MM.1S (cell line): ENCODE measurements around the gene ROR2.

ENCODE experiments used
- DNase-seq: peaks from one replicate; pipeline ENCODE4 v3.0.0-alpha.2; 2015
- H2AFZ ChIP-seq: fragments of 300-600 bp; sonication (generic); 2 replicates; pipeline ENCODE4 v1.6.0; 2016; ENCODE audit warnings: antibody characterized with exemption, low read length
- H3F3A ChIP-seq: fragments of 300-600 bp; sonication (generic); 2 replicates; pipeline ENCODE4 v1.6.1; 2016; ENCODE audit warnings: mild to moderate bottlenecking, antibody characterized with exemption, low read length, moderate library complexity, mixed read lengths; ENCODE audit not compliant: insufficient read depth
- H3K27ac ChIP-seq: fragments of 300-600 bp; sonication (generic); 2 replicates; pipeline ENCODE4 v1.5.1; 2016; ENCODE audit warnings: mild to moderate bottlenecking, low read length
- H3K27me3 ChIP-seq: fragments of 300-600 bp; sonication (generic); replicated peaks from 2 replicates; pipeline ENCODE4 v1.6.0; 2016; ENCODE audit warnings: low read length; ENCODE audit not compliant: insufficient read depth
- H3K36me3 ChIP-seq: fragments of 300-600 bp; sonication (generic); replicated peaks from 2 replicates; pipeline ENCODE4 v1.6.1; 2016; ENCODE audit warnings: mild to moderate bottlenecking, low read length, mixed read lengths; ENCODE audit not compliant: insufficient read depth
- H3K4me1 ChIP-seq: fragments of 300-600 bp; sonication (generic); 2 replicates; pipeline ENCODE4 v1.6.1; 2016; ENCODE audit warnings: low read length, mixed read lengths
- H3K4me2 ChIP-seq: fragments of 300-600 bp; sonication (generic); 2 replicates; pipeline ENCODE4 v1.6.0; 2016; ENCODE audit warnings: low read depth, low read length
- H3K4me3 ChIP-seq: fragments of 300-600 bp; sonication (generic); 2 replicates; pipeline ENCODE4 v1.5.1; 2016; ENCODE audit warnings: low read length, mixed read lengths
- H3K79me2 ChIP-seq: fragments of 300-600 bp; sonication (generic); 2 replicates; pipeline ENCODE4 v1.6.1; 2016; ENCODE audit warnings: mixed run types, low read length, mixed read lengths
- H3K9ac ChIP-seq: fragments of 300-600 bp; sonication (generic); 2 replicates; pipeline ENCODE4 v1.6.1; 2016; ENCODE audit warnings: low read length, mixed read lengths
- H3K9me2 ChIP-seq: fragments of 300-600 bp; sonication (generic); replicated peaks from 2 replicates; pipeline ENCODE4 v1.6.1; 2016; ENCODE audit warnings: mild to moderate bottlenecking, low read length, mixed read lengths; ENCODE audit not compliant: insufficient read depth
- H3K9me3 ChIP-seq: fragments of 300-600 bp; sonication (generic); replicated peaks from 2 replicates; pipeline ENCODE4 v1.6.1; 2016; ENCODE audit warnings: mild to moderate bottlenecking, low read length, mixed read lengths; ENCODE audit not compliant: insufficient read depth
- H4K20me1 ChIP-seq: fragments of 300-600 bp; sonication (generic); 2 replicates; pipeline ENCODE4 v1.6.1; 2016; ENCODE audit warnings: mild to moderate bottlenecking, low read length, moderate library complexity, mixed read lengths; ENCODE audit not compliant: insufficient read depth
- CTCF ChIP-seq: fragments of 300-600 bp; sonication (generic); IDR thresholded peaks from 2 replicates; pipeline ENCODE4 v1.5.1; 2016; ENCODE audit warnings: antibody characterized with exemption, low read length, mixed read lengths
- EZH2 ChIP-seq: fragments of 300-600 bp; sonication (generic); optimal IDR thresholded peaks from 2 replicates; pipeline ENCODE3; 2017; ENCODE audit warnings: low read depth, mild to moderate bottlenecking, antibody characterized with exemption, low read length, mixed read lengths
- EZH2phosphoT487 ChIP-seq: fragments of 300-600 bp; sonication (generic); IDR thresholded peaks from 2 replicates; pipeline ENCODE4 v1.6.1; 2018; ENCODE audit warnings: antibody characterized with exemption, low read length

ROR2 gene

GRCh38 chr9:91787931-91788330, 162.1 kb downstream of the ROR2 start:
- no peak overlapping the region for H3K4me2 ChIP-seq
- H3K27ac ChIP-seq = no peak overlapping the region
- H3K9me3 ChIP-seq = no peaks in the 10 kb centered on the region
- 0 out of 2 replicates have a peak, but pooled peaks cover 3% of the 10 kb centered on the region for H3K4me1 ChIP-seq
- no peak for DNase-seq
- H2AFZ ChIP-seq = no peak overlapping the region
- H3K9me2 ChIP-seq = no peaks in the 10 kb centered on the region
- no peaks in the 10 kb centered on the region for H4K20me1 ChIP-seq
- no peaks in the 10 kb centered on the region for H3F3A ChIP-seq
- H3K4me3 ChIP-seq = no peak overlapping the region
- H3K79me2 ChIP-seq = peaks cover 14% of the 10 kb centered on the region; the same call in 1 of the 2 replicates
- H3K36me3 ChIP-seq = no peaks in the 10 kb centered on the region
- H3K27me3 ChIP-seq = no peaks in the 10 kb centered on the region
- no peak for TF ChIP-seq CTCF
- TF ChIP-seq EZH2 = no peak
- TF ChIP-seq EZH2phosphoT487 = no peak
- H3K9ac ChIP-seq = no peak overlapping the region

GRCh38 chr9:91786132-91786896, 163.7 kb downstream of the ROR2 start:
- no peak for DNase-seq
- H3K9ac ChIP-seq = no peak overlapping the region
- H3K4me1 ChIP-seq = 0 out of 2 replicates have a peak, but pooled peaks cover 3% of the 10 kb centered on the region
- no peaks in the 10 kb centered on the region for H4K20me1 ChIP-seq
- H3K27ac ChIP-seq = no peak overlapping the region
- no peak overlapping the region for H3K4me3 ChIP-seq
- TF ChIP-seq CTCF = no peak
- TF ChIP-seq EZH2 = no peak
- TF ChIP-seq EZH2phosphoT487 = no peak
- H3K9me3 ChIP-seq = no peaks in the 10 kb centered on the region
- H3K27me3 ChIP-seq = no peaks in the 10 kb centered on the region
- no peak overlapping the region for H2AFZ ChIP-seq
- H3K4me2 ChIP-seq = no peak overlapping the region
- peaks cover 14% of the 10 kb centered on the region; the same call in 1 of the 2 replicates for H3K79me2 ChIP-seq
- no peaks in the 10 kb centered on the region for H3K9me2 ChIP-seq
- H3F3A ChIP-seq = no peaks in the 10 kb centered on the region
- H3K36me3 ChIP-seq = no peaks in the 10 kb centered on the region

- Histone ChIP-seq H3K4me3 (no peak overlapping the region), H3K9me3 (no peaks in the 10 kb centered on the region), H3K36me3 (no peaks in the 10 kb centered on the region), H2AFZ (no peak overlapping the region), H3K4me2 (no peak overlapping the region), H3F3A (no peaks in the 10 kb centered on the region), H3K9ac (no peak overlapping the region), H3K4me1 (0 out of 2 replicates have a peak, but pooled peaks cover 3% of the 10 kb centered on the region), H3K9me2 (no peaks in the 10 kb centered on the region), H3K79me2 (peaks cover 14% of the 10 kb centered on the region; the same call in 1 of the 2 replicates), H4K20me1 (no peaks in the 10 kb centered on the region), H3K27ac (no peak overlapping the region), H3K27me3 (no peaks in the 10 kb centered on the region)
- no peak for DNase-seq
- TF ChIP-seq EZH2 = no peak
- no peak for TF ChIP-seq EZH2phosphoT487
- no peak for TF ChIP-seq CTCF
These were observed 164.6 kb downstream of the ROR2 start for GRCh38 chr9:91785447-91785842.
